Measurements from ENCODE around the gene PKD2. TPM values are rescaled to one million over a fixed set of nuclear protein-coding genes. Genes with fewer than 3 reads are reported as not detected.
"Not testable (repeated sequence)": the region's sequence is repeated elsewhere in the genome, so short reads cannot be mapped to it uniquely, and the experiment has no call there.

The PKD2 gene
- total RNA-seq, 1 donor from 2014 or later: 119 TPM

GRCh38 chr4:88015659-88016295, 8.3 kb downstream of the PKD2 start:
- TF ChIP-seq, protein P1, sequence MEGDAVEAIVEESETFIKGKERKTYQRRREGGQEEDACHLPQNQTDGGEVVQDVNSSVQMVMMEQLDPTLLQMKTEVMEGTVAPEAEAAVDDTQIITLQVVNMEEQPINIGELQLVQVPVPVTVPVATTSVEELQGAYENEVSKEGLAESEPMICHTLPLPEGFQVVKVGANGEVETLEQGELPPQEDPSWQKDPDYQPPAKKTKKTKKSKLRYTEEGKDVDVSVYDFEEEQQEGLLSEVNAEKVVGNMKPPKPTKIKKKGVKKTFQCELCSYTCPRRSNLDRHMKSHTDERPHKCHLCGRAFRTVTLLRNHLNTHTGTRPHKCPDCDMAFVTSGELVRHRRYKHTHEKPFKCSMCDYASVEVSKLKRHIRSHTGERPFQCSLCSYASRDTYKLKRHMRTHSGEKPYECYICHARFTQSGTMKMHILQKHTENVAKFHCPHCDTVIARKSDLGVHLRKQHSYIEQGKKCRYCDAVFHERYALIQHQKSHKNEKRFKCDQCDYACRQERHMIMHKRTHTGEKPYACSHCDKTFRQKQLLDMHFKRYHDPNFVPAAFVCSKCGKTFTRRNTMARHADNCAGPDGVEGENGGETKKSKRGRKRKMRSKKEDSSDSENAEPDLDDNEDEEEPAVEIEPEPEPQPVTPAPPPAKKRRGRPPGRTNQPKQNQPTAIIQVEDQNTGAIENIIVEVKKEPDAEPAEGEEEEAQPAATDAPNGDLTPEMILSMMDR (IDR thresholded peaks at IDR 0.05): no peak
- H3K27ac ChIP-seq: peak overlapping the region; percentile 94 to 98
- peak overlapping the region in 1 of 2 donors; percentile 0 for H3K4me3 ChIP-seq
- intact Hi-C loops (cut with DNase I): loop anchor here (5.0 to 10.0 kb wide), 2 partner anchors 267 to 1081 kb away; partner anchors contain the start of genes AFF1 and PPM1K
- peaks cover 2 to 10% of the 10 kb centered on the region in 2 donors for H3K36me3 ChIP-seq
- H3K4me1 ChIP-seq: peaks cover 4 to 53% of the 10 kb centered on the region in 2 donors
- no peaks in the 10 kb centered on the region for H3K27me3 ChIP-seq
- no peaks in the 10 kb centered on the region for H3K9me3 ChIP-seq
- no peak for DNase-seq (ENCODE audit: low spot score in 2 of 2)

GRCh38 chr4:88017516-88018297, 10.3 kb downstream of the PKD2 start:
- H3K27ac ChIP-seq: peak overlapping the region; percentile 94 to 98
- intact Hi-C loops (cut with DNase I): loop anchor here (1.0 to 10.0 kb wide), 3 partner anchors 10 to 1083 kb away; partner anchors contain the start of genes AFF1, PKD2 and PPM1K
- peak overlapping the region in 1 of 2 donors; percentile 45 for H3K4me3 ChIP-seq
- DNase-seq (ENCODE audit: low spot score in 2 of 2): peak in 1 of 2 donors; percentile 76
- H3K27me3 ChIP-seq: no peaks in the 10 kb centered on the region
- TF ChIP-seq, protein P1 (IDR thresholded peaks at IDR 0.05): no peak
- peaks cover 14 to 29% of the 10 kb centered on the region in 2 donors for H3K36me3 ChIP-seq
- H3K4me1 ChIP-seq: peaks cover 4 to 63% of the 10 kb centered on the region in 2 donors
- no peaks in the 10 kb centered on the region for H3K9me3 ChIP-seq

GRCh38 chr4:88018466-88018865, 11.0 kb downstream of the PKD2 start:
- Histone ChIP-seq H3K27me3 (no peaks in the 10 kb centered on the region), H3K4me1 (peaks cover 4 to 66% of the 10 kb centered on the region in 2 donors), H3K27ac (peak overlapping the region; percentile 94 to 98), H3K4me3 (peak overlapping the region; percentile 13 to 45), H3K36me3 (peaks cover 22 to 36% of the 10 kb centered on the region in 2 donors), H3K9me3 (no peaks in the 10 kb centered on the region)
- TF ChIP-seq, protein P1 (IDR thresholded peaks at IDR 0.05): no peak
- DNase-seq (ENCODE audit: low spot score in 2 of 2): peak in 1 of 2 donors; percentile 88
- intact Hi-C loops (cut with DNase I): loop anchor here (1.0 to 10.0 kb wide), 3 partner anchors 11 to 1084 kb away; partner anchors contain the start of genes AFF1, PKD2 and PPM1K

GRCh38 chr4:88021824-88022223, 14.4 kb downstream of the PKD2 start:
- Histone ChIP-seq H3K4me3 (no peak overlapping the region), H3K36me3 (peaks cover 49 to 67% of the 10 kb centered on the region in 2 donors), H3K27ac (peak overlapping the region; percentile 94 to 98), H3K27me3 (no peaks in the 10 kb centered on the region), H3K4me1 (peaks cover 4 to 57% of the 10 kb centered on the region in 2 donors), H3K9me3 (peaks cover 0 to 7% of the 10 kb centered on the region in 2 donors)
- TF ChIP-seq, protein P1 (IDR thresholded peaks at IDR 0.05): no peak
- intact Hi-C loops (cut with DNase I): no loop called here
- no peak for DNase-seq (ENCODE audit: low spot score in 2 of 2)

DNA sequence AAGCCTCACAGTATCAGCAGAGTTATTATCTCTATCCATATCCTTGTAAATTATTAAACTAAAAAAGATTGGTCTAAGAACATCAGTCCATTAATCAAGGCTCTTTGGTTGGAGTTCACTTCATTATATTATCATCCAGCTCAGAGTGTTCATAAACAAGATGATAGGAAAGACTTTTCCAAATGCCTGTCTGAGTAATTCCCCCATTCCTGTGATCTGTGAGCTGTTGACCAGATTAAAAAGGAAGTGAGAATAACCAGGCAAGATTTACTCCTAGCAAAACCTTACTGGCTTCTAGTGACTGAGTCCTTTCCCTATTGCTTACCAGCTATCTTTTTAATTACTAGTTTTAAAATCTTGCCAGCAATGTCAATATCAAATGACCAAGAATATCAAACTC, 14.9 kb downstream of the PKD2 start:
- H3K27me3 ChIP-seq: no peaks in the 10 kb centered on the region
- no peak for DNase-seq (ENCODE audit: low spot score in 2 of 2)
- TF ChIP-seq, protein P1 (IDR thresholded peaks at IDR 0.05): no peak
- H3K9me3 ChIP-seq: peaks cover 0 to 7% of the 10 kb centered on the region in 2 donors
- H3K4me3 ChIP-seq: no peak overlapping the region
- peaks cover 51 to 71% of the 10 kb centered on the region in 2 donors for H3K36me3 ChIP-seq
- intact Hi-C loops (cut with DNase I): no loop called here
- peak overlapping the region; percentile 94 to 98 for H3K27ac ChIP-seq
- H3K4me1 ChIP-seq: peaks cover 2 to 53% of the 10 kb centered on the region in 2 donors

DNA sequence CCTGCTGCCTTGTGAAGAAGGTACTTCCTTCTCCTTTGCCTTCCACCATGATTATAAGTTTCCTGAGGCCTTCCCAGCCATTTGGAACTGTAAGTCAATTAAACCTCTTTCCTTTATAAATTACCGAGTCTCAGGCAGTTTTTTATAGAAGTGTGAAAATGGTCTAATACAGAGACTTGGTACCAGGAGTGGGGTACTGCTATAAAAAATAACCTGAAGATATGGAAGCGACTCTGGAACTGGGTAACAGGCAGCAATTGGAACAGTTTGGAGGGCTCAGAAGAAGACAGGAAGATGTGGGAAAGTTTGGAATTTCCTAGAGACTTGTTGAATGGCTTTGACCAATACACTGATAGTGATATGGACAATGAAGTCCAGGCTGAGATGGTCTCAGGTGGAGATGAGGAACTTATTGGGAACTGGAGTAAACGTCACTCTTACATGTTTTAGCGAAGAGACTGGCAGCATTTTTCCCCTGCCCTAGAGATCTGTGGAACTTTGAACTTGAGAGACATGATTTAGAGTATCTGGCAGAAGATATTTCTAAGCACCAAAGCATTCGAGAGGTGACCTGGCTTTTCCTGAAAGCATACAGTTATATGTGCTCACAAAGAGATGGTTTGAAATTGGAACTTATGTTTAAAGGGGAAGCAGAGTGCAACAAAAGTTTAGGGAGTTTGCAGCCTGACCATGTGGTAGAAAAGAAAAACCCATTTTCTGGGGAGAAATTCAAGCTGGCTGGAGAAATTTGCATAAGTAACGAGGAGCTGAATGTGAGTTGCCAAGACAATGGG, 18.6 kb downstream of the PKD2 start:
- H3K27me3 ChIP-seq; H3K9me3 ChIP-seq; H3K27ac ChIP-seq; H3K4me3 ChIP-seq; DNase-seq (ENCODE audit: low spot score in 2 of 2); intact Hi-C loops (cut with DNase I): not testable (repeated sequence)
- Histone ChIP-seq H3K4me1 (peaks cover 4 to 44% of the 10 kb centered on the region in 2 donors), H3K36me3 (peaks cover 67 to 68% of the 10 kb centered on the region in 2 donors)
